Neural cell (in vitro differentiated cells): Measurements from ENCODE around the gene BLOC1S1.

Source experiments
- CTCF ChIP-seq: fragments of 450-650 bp; IDR thresholded peaks from 2 replicates; pipeline ENCODE4 v1.5.1; 2014; ENCODE audit warnings: antibody characterized with exemption, mild to moderate bottlenecking, moderate library complexity; ENCODE audit not compliant: poor library complexity, severe bottlenecking
- EZH2 ChIP-seq: fragments of 200-600, 300-800 bp; shearing (Covaris generic), sonication (generic); IDR thresholded peaks from 2 replicates; pipeline ENCODE4 v1.6.1; 2014; ENCODE audit warnings: antibody characterized with exemption, low read length, borderline replicate concordance, mild to moderate bottlenecking; ENCODE audit not compliant: insufficient read depth, poor library complexity, severe bottlenecking
- MXI1 ChIP-seq: fragments of 450-650 bp; conservative IDR thresholded peaks from 2 replicates; pipeline ENCODE4 v1.6.1; 2014; ENCODE audit warnings: antibody characterized with exemption, mild to moderate bottlenecking; ENCODE audit not compliant: poor library complexity, severe bottlenecking
- POLR2AphosphoS5 ChIP-seq: IDR thresholded peaks from 2 replicates; pipeline ENCODE4 v1.6.1; 2012
- REST ChIP-seq: IDR thresholded peaks from 2 replicates; pipeline ENCODE4 v1.6.1; 2012; ENCODE audit warnings: borderline replicate concordance

- no peak for TF ChIP-seq REST
- TF ChIP-seq CTCF: peak; percentile 25
- TF ChIP-seq EZH2: no peak
- TF ChIP-seq MXI1: no peak
- no peak for TF ChIP-seq POLR2AphosphoS5
Measured at GRCh38 chr12:55724940-55725309, 9.1 kb downstream of the BLOC1S1 start.
